Adrenal gland (tissue), 5 donors: Measurements from ENCODE around the gene AMZ2.

Experiments used
- POLR2A ChIP-seq, 2 donors: fragments of 450-650 bp; IDR thresholded peaks; one replicate each; pipeline ENCODE4 v1.6.1; 2017; ENCODE audit warnings: antibody characterized with exemption in 2 of 2, mild to moderate bottlenecking in 2 of 2, moderate library complexity in 1 of 2
- TF ChIP-seq, protein P1 (sequence below), 6 experiments: fragments of 450-650 bp in 4 of 6; fragments of 200-600 bp in 2 of 6; sonication (generic) in 1 of 6; IDR thresholded peaks; 1 replicate in 5 of 6; 2 replicates in 1 of 6; pipeline versions ENCODE4 v1.5.1 to v1.8.0; 2016 to 2021; ENCODE audit warnings: antibody characterized with exemption in 6 of 6, mild to moderate bottlenecking in 2 of 6, moderate library complexity in 1 of 6
- donor health status: DM: no; HTN: no; CAD: no.

DNA sequence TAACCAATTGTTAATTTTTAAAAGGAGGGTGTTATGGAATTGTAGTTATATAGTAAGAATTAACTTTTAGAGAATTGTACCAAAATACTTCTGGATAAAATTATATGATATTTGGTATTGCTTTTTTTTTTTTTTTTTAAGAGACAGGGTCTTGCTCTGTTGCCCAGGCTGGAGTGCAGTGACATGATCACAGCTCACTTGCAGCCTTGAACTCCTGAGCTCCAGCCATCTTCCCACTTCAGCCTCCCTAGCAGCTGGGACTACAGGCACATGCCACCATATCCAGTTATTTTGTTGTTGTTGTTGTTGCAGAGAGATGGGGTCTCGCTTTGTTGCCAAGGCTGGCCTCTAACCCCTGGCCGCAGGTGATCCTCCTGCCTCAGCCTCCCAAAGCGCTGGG is 52.0 kb downstream of the AMZ2 start:
- TF ChIP-seq, protein P1, sequence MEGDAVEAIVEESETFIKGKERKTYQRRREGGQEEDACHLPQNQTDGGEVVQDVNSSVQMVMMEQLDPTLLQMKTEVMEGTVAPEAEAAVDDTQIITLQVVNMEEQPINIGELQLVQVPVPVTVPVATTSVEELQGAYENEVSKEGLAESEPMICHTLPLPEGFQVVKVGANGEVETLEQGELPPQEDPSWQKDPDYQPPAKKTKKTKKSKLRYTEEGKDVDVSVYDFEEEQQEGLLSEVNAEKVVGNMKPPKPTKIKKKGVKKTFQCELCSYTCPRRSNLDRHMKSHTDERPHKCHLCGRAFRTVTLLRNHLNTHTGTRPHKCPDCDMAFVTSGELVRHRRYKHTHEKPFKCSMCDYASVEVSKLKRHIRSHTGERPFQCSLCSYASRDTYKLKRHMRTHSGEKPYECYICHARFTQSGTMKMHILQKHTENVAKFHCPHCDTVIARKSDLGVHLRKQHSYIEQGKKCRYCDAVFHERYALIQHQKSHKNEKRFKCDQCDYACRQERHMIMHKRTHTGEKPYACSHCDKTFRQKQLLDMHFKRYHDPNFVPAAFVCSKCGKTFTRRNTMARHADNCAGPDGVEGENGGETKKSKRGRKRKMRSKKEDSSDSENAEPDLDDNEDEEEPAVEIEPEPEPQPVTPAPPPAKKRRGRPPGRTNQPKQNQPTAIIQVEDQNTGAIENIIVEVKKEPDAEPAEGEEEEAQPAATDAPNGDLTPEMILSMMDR (IDR thresholded peaks at IDR 0.05) = no peak
- TF ChIP-seq POLR2A (IDR thresholded peaks at IDR 0.05) = no peak
